Cerebellar nuclear complex (tissue), 1 donor: Measurements from ENCODE around the gene OR1I1.
"Not testable (repeated sequence)": the region's sequence is repeated elsewhere in the genome, so short reads cannot be mapped to it uniquely, and the experiment has no call there.

Experiments
- DNase-seq, 2 experiments: peaks; one replicate each; lab custom pipeline; 2025; lab: John Stamatoyannopoulos, UW

Gene OR1I1

GRCh38 chr19:15081911-15082310 is at the start of gene OR1I1:
TSS of gene OR1I1 (plus strand) at chr19:15082211. CDS start at chr19:15087066, 4,855 bp downstream.
- no peak for DNase-seq

GRCh38 chr19:15035795-15036311 is 46.2 kb upstream of the OR1I1 start:
- no peak for DNase-seq

GRCh38 chr19:15037586-15037985 is 44.4 kb upstream of the OR1I1 start:
- DNase-seq: no peak

- no peak for DNase-seq
Measured at GRCh38 chr19:15038294-15038693, 43.7 kb upstream of the OR1I1 start.

GRCh38 chr19:15042003-15042402 is 40.0 kb upstream of the OR1I1 start:
- DNase-seq: no peak

GRCh38 chr19:15042826-15043225 is 39.2 kb upstream of the OR1I1 start:
- no peak for DNase-seq

- DNase-seq: no peak
Measured at GRCh38 chr19:15045506-15045905, 36.5 kb upstream of the OR1I1 start.

- DNase-seq: no peak
Measured at GRCh38 chr19:15047680-15048079, 34.3 kb upstream of the OR1I1 start.

GRCh38 chr19:15048128-15048527 is 33.9 kb upstream of the OR1I1 start:
- no peak for DNase-seq

- DNase-seq: no peak
Measured at GRCh38 chr19:15048885-15049541, 33.0 kb upstream of the OR1I1 start, which contains the start of gene CASP14. TSS of gene CASP14 (plus strand) at chr19:15049480. CDS start at chr19:15052252, 2,772 bp downstream.

- no peak for DNase-seq
Measured at GRCh38 chr19:15050639-15051038, 31.4 kb upstream of the OR1I1 start.

GRCh38 chr19:15062036-15062435 is 20.0 kb upstream of the OR1I1 start:
- no peak for DNase-seq

GRCh38 chr19:15070386-15070785 is 11.6 kb upstream of the OR1I1 start:
- DNase-seq: not testable (repeated sequence)

GRCh38 chr19:15072930-15073647 is 8.9 kb upstream of the OR1I1 start:
- DNase-seq: no peak

GRCh38 chr19:15074371-15074770 is 7.6 kb upstream of the OR1I1 start:
- DNase-seq: no peak

- no peak for DNase-seq
Measured at GRCh38 chr19:15075806-15076205, 6.2 kb upstream of the OR1I1 start.

- DNase-seq: not testable (repeated sequence)
Measured at GRCh38 chr19:15080002-15080401, 2.0 kb upstream of the OR1I1 start.

GRCh38 chr19:15087182-15087581 is 5.2 kb downstream of the OR1I1 start:
- no peak for DNase-seq

- DNase-seq: peak in 1 of 2 experiments; percentile 1
Measured at GRCh38 chr19:15091918-15092753, 10.1 kb downstream of the OR1I1 start.

- DNase-seq: no peak
Measured at GRCh38 chr19:15093001-15093400, 11.0 kb downstream of the OR1I1 start.

GRCh38 chr19:15096223-15096622 is 14.2 kb downstream of the OR1I1 start:
- DNase-seq: no peak

GRCh38 chr19:15097980-15098379 is 16.0 kb downstream of the OR1I1 start:
- DNase-seq: not testable (repeated sequence)
